DMS153 treated with DMSO at 0.1 percent for 48 hours (cell line): ENCODE results near the gene EXOC3.
"Not testable (repeated sequence)": the region's sequence is repeated elsewhere in the genome, so short reads cannot be mapped to it uniquely, and the experiment has no call there.

Experiments
- DNase-seq: peaks from one replicate; lab custom pipeline; 2025; ENCODE audit not compliant: unreplicated experiment; lab: John Stamatoyannopoulos, UW

EXOC3 gene

DNA sequence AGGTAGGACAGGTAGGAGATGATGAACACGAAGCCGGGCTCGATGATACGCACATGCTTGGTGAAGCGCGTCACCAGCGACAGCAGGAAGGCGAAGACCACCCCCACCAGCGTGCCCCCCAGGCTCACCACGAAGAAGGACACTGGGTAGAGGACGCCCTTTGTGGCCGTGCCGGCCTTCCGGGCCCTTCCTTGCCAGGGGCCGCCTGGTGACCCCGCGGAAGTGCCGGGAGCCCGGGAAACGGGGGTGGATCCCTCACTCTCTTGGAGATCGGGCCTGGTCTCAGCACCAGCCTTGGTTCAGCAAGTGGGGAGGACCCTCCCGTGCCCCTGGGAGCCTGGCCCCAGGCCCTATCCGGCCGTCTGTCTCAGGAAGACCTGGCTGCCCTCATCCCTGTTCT lies 41.6 kb downstream of the EXOC3 start:
- no peak for DNase-seq

DNA sequence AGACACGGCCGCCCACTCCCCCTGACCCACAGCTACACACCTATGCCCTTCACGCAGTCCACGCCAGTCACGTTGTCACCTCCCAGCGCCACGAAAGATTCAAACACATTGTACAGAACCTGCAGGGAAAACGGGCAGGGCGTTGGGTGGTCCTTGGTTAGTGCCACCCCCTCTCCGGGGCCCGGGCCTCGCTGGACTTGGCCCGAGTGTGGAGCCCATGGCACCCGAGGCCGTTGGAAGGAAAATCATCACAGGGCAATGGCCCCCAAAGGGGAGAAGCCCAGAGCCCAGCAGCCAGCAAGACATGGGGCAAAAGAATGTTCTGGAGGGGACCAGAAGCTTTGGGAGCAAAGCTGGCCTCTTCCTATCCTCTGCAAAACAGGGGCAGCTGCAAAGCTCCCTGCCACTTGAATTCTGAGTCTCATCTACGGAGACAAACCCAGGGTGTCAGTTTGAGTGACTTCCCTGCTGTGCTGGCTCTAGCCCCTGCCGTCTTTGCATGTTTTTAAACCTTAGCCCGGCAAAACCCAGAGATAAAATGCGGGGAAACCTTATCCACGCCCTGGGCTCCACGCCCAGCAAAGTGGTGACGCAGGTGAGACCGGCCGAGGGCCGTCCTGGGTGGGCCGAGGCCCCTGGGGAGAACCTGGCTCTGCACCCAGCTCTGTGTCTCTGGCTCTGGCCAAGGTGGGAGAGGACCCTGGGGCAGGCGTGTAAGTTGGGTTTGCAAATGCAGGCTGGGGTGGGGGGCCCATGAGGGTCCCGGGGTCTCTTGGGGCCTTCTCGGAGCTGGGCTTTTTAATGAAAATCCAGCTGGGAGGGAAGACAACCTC lies 42.4 kb downstream of the EXOC3 start:
- DNase-seq = no peak

DNA sequence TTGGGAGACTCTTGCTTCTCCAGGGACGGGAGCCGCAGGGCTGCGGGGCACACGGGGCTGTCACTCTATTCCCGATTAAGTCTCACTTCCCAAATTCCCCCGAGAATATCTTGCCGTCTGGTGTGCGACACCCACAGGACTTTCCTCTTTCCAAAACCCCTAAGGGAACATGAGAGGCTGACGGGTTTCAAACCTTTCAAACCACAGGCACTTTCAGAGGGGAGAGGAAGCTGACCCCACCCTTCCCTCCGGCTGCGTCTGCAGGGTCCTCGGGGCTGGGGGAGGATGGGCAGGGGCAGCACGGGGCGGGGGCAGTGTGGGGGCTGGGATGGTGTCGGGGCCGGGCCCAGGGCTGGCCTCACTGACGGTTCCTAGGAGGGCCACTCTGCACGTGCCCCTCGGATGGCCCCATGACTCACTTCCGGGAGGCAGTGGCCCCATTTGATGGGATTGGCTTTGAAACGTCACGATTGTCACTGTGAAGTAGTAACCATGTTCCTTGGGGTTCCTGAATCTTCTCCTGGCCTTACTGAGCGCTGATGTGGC lies 43.0 kb downstream of the EXOC3 start:
- DNase-seq = no peak

DNA sequence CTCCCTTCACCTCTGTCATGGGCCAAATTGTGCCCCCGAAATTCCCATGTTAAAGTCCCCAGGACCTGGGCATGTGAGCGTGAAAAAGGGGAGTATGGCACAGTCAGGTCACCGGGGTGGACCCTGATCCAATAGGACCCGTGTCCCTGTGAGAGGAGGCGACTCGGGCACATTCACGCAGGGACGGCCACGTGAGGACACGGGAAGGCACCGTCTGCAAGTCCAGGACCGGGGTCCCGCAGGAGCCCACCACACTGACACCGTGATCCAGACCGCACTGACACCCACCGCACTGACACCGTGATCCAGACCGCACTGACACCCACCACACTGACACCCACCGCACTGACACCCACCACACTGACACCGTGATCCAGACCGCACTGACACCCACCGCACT lies 43.6 kb downstream of the EXOC3 start:
- not testable (repeated sequence) for DNase-seq

DNA sequence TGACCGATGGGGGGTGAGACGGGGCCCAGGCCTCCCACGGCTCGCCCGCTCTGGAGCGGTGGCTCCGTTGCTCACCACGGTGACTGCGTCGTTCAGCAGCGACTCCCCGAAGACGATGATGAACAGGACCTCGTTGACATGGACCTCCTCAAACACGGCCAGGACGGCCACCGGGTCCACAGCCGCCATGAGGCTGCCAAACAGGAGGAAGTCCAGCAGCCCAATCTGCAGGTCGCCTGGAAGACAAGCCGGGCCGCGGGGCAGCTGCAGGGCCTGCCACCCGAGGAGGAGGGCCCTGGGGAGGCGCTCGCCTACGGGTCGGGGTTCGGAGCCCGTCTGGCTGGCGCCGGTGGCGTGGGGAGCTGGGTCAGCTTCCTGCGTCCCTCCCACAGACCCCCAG lies 45.3 kb downstream of the EXOC3 start:
- DNase-seq = no peak

DNA sequence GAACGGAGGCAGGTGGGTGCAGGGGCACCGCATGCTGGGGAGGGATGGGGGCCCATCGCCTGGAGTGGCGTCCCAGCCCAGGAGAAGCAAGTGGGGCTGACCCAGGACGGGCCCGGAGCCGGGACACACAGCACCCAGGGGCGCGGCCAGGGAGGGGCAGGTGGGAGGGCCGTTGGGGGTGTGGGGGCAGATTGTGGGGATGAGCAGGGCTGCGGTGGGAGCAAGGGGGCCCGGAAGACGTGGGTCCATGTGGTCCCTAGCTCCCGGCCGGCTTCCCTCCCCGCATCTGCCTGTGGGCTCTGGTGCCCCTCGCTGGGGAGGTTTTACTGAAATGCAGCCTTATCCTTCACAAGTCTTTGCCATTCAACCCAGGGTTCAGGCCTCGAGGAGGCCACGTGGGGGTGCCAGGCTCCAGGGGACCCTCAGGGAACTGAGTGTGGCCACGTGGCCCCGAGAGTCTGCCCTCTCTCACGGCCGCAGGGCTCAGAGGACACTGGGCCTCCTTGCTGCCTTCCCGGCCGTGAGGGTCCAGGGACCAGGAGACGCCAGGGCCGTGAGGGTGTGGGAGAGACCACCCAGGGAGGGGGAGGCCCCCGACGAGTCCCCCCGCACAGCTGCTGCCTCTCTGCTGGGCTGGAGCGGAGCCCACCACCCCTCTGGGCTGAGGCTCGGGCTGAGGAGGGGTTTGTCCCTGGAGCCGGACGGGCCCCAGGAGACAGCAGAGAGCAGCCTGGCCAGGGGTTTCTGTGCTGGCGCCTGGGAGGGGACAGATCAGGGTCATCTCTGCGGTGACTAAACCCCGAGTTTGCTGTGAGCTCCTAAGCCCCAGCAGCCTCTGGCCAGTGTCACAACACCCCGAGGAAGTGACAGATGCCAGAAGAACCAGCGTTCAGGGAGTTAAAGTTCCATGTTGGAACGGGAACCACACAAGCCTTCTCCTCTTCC lies 46.0 kb downstream of the EXOC3 start:
- DNase-seq = no peak

DNA sequence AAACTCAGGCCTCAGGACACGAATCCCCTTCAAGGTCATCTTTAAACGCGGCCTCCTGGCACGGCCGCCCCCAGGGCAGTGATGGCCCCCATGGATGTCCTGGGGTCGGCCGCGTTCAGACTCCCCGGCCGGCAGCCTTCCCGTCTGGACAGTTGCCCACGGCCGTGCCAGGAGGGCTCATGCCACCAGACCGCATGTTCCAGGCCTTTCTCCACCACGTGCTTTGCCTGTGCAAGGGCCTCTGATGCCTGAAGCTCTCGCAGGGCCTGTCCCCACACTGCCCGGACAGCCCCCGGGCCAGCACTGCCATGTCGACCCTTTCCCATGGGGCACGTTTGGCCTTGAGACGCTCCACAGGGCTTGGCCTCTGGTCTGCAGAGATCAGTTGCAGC lies 46.7 kb downstream of the EXOC3 start:
- no peak for DNase-seq

DNA sequence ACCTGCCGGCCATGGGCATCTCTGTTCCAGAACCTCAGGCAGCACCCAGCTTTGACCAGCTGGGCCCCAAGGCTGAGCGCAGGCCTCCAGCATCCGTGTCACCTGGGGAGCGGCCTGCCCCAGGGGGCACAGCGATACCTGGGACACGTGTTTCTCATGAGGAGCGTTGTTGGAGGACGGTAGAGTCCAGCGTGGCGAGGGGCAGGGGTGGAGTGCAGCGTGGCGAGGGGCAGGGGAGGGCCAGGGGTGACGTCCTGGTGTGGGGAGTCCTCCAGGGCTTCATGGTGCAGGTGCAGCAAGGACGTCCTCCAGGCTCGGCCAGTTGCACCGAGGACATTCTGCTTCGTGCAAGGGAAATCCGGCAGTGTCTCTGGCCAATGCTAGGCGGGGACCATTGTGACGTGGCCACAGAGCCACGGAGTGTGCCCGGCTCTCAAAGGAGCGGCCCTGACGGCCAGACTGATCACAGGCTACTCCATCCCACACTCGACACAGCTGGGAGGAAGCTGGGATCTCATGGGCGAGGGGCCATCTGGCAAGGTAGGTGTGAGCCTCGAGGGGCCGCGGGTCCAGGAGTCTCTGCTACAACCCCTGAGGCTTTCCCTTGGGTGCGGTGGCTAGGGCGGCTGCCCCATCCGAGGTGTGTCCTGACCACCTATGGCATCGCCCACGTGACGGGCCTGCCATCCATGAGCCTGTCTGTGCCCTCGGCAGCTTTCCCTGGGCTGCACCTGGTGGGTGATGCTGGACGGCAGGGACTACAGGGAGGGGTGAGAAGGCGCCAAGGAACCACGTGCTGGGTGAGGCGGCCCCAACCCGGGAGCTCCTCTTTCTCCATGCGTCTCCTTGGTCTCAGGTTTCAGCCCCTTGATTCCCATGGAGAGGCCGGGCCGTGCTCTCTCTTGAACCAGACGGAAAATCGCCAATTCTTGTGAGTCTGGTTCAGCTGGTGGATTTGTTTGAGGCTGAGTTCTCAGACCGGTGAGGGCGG lies 47.4 kb downstream of the EXOC3 start:
- no peak for DNase-seq

DNA sequence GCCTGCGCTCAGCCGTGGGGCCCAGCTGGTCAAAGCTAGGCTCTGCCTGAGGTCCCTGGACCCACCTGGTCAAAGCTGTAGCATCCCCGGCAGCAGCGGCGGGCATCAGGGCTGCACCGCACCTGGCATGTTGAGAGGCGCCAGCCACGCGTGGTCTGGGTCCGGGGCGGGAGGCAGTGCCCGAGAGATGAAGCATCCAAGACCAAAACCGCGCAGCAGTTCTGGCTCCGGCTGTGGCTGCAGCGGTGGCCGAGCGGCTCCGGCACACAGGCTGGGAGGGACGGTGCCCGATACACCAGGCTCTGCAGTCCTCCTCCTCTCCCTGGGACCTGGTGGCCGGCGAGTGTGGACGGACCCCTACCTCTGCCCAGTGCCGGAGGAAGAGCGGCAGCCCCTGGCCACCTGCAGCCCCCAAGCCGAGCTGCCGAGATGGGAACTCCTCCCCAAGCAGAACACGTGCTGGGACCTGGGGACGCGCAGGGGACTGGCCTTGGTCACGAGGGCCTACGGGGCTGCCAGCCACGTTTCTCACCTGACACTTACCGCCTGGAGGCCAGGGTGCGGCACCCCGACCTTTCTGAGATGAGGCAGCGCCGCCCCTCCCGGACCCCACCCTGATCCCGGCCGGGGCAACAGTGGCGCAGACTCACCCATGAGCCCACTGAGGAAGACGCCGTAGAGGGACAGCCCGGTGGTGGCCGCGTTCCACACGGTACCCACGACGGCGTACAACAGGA lies 48.3 kb downstream of the EXOC3 start:
- no peak for DNase-seq

DNA sequence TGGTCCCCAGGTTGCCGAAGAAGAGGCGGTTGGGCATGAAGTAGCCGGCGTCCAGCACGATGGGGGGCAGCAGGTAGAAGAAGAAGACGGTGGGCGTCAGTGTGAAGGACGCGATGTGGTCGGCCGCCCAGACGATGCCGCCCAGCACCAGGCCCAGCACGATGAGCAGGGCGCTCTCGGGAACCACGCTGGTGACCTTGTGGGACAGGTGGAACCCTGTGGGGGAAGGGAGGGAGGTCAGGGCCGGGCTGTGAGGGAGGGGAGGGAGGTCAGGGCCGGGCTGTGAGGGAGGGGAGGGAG lies 48.8 kb downstream of the EXOC3 start:
- no peak for DNase-seq

DNA sequence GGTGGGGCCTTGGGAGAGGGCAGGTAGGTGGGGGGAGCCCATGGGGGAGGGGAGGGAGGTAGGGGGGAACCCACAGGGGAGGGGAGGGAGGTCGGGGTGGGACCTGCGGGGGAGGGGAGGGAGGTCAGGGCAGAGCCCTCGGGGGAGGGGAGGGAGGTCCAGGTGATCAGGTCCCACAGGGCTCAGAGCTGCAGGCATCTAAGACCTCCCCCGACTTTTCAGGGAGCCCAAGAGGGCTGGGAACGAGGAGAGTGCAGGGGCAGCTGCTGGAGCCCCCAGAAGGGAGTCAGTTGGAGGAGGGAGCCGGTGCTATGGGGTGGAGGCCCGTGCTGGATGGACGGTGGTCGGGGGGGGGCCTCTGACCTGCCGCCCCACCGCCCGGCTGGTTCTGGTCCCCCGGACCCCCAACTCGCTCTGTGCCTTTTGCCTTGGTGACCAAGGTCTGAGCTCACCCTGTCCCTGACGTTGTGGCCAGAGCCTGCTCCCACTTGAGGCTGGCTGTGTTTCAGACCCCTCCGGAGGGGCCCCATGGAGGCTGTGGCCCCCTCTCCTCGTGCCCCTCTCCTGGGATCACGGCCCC lies 49.4 kb downstream of the EXOC3 start:
- DNase-seq = no peak

DNA sequence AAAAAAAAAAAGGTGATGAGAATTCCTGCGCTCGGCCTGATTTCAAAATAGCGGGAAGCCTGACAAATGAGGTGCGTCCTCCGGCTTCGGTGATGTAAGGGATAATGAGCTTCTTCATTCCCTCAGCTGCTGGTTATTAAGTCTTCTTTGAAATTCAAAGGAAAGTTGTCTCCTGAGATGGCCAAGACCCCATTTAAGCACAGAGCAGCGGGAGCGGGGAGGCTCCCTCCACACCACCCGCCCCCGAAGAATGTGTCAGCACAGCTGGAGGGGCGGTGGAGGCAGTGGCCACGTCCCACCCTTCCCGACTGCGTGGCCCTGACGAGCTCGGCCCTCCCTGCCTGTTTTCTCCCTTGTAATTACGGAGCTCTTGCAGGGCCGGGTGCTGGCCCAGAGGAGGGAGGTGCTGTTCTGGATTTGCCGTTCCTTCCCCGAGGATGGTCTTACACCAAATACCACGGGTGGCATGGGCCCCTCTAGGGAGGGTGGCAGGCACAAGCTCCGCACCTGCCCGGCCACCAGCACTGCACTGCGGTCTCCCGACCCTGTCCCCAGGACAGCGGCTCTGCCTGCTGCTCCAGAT lies 50.2 kb downstream of the EXOC3 start:
- DNase-seq = no peak

DNA sequence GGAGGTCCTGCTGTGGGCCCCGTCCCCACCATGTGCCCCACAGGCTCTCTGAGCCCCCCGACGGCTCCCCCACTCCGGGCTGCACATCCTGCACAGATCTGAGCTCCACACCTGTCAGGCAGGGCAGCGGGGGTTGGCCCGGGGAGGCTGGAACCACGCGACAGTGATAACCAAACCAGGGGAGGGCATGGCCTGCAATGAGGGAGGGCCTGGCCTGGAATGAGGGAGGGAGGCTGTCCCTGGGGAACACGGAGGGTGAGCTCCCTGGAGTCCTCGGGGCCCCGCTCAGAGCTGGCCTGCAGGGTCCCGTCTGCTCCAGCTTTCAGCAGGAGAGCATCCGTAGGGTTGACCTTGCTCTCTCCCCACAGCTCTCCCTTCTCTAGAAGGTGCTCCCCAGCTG lies 50.8 kb downstream of the EXOC3 start:
- DNase-seq = no peak

DNA sequence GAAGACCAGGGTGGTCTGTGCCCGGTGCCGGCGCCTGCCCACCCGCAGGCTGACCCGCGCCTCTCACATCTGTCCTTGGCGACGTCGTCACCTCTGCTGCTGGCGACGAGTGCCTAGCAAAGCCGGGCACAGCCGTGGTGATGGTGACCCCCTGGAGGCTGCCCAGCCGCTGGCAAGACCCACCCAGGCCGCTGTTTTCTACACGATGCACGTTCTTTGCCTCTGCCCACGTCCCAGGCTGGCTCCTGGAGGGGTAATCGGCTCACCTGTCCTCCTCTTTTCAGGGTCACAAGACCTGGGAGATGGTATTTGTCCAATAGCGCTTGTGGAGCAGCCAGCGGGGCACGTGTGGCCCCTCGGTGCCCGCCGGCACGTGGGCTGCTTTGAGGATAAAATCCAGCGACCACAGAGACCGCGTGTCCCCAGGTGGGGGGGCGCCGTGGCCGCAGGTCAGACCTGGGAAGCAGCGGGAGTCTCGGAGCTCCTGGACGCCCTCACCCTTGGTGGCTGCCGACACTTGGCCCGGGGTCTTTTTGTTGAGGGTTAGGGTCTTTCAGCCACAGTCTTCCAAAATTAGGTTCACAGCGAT lies 51.8 kb downstream of the EXOC3 start:
- DNase-seq = no peak

DNA sequence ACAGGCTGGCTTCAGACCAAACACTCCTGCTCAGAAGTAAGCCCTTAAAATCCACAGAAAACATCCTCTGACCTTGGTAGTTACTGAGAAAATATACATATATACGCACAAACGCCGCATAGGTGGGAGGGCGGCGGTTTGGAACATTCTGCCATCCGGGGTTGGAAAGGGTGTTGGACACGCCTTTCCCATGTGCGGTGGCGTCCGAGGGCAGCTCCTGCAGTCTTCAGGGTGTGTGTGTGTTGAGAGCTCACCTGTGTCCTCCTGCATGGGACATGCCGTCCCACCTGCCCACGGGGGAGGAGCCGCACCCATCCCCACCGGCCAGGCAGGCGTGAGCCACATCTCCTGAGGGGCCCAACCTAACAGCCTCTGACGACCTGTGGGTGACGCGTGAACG lies 53.1 kb downstream of the EXOC3 start:
- no peak for DNase-seq

DNA sequence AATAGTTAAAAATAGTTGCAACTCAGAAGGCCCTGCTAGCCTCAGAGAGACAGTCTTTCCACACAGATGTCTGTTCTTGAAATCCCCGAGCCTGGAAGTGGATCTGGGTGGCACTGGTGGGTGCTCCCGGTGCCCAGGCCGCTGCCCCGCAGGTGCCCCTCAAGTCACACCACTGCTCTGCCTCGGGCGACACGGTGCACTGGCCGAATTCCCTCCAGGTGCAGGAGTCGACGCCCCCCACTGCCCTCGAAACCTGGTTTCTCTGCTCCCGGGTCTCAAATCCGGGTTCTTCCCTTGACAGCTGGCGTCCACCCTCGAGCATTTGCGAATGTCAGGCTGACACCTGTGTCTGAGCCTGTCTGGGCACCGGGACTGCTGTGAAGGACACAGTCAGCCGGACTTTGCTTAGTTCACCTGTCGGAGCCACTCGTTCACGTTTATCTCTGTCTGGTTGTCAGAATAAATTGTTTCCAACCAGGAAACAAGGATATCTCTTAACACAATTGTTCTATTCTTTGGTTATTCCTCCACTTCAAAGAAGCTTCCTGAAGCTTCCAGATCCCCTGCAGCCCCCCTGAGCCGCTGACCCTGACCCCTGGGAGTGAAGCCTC lies 54.2 kb downstream of the EXOC3 start:
- DNase-seq = no peak

DNA sequence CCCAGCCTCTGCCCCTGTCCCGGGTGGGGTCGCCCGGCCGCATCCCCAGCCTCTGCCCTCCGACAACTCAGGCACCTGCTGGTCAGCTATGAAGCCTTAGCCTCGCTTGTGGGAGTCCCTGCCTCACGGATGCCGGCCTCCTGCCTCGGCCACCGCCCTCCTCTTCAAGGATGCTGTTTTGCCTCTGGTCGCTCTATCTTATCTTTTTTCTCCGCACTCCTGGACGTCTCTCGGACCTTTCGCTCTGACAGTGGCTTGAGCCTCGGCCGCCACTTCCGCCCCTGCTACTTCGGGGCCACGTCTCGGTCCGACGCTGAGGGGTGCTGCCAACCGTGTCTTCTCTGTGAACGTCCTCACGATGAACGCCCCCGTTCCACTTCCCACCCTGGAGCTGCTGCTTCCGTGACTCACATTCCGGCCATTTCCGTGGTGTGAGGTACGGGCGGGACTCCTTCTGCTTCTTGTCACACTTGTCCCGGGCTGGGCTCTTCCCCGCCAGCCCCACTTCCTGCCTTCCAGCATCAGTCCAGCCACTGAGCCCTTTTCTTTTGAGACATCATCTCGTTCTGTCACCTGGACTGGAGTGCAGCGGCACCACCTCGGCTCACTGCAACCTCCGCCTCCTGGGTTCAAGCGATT lies 55.0 kb downstream of the EXOC3 start:
- DNase-seq = no peak
